ENCODE measurements around the gene IQCC.
A peak's percentile ranks its signal among the peaks of the same experiment; 100 is the strongest.
"Not testable (repeated sequence)": the region's sequence is repeated elsewhere in the genome, so short reads cannot be mapped to it uniquely, and the experiment has no call there.

Gene IQCC

GRCh38 chr1:32205401-32206370 is at the start of gene IQCC:
Gene IQCC, plus strand, starts transcription at chr1:32205671. Its CDS starts 11 bp downstream, at chr1:32205682.
- DNase-seq (ENCODE audit: low read depth in 2 of 3, low spot score in 1 of 3), result peak; percentile 72 to 80 (median 72)

GRCh38 chr1:32159189-32159588 is 46.3 kb upstream of the IQCC start:
- no peak for DNase-seq (ENCODE audit: low read depth in 2 of 3, low spot score in 1 of 3)

- DNase-seq (ENCODE audit: low read depth in 2 of 3, low spot score in 1 of 3), result no peak
These were observed 42.1 kb upstream of the IQCC start for GRCh38 chr1:32163405-32163804.

- not testable (repeated sequence) for DNase-seq (ENCODE audit: low read depth in 2 of 3, low spot score in 1 of 3)
These were observed 39.8 kb upstream of the IQCC start for GRCh38 chr1:32165633-32166032.

- DNase-seq (ENCODE audit: low read depth in 2 of 3, low spot score in 1 of 3), result no peak
These were observed 34.5 kb upstream of the IQCC start for GRCh38 chr1:32170991-32171390.

- DNase-seq (ENCODE audit: low read depth in 2 of 3, low spot score in 1 of 3), result no peak
These were observed 32.7 kb upstream of the IQCC start for GRCh38 chr1:32172621-32173245.

- DNase-seq (ENCODE audit: low read depth in 2 of 3, low spot score in 1 of 3), result no peak
These were observed 26.9 kb upstream of the IQCC start for GRCh38 chr1:32178380-32179192.

- no peak for DNase-seq (ENCODE audit: low read depth in 2 of 3, low spot score in 1 of 3)
These were observed 26.4 kb upstream of the IQCC start for GRCh38 chr1:32179193-32179442.

- peak; percentile 81 to 91 (median 88) for DNase-seq (ENCODE audit: low read depth in 2 of 3, low spot score in 1 of 3)
These were observed 25.9 kb upstream of the IQCC start, which contains the start of gene TXLNA for GRCh38 chr1:32179443-32180185. Gene TXLNA, plus strand, starts transcription at chr1:32179675. Its CDS starts 671 bp downstream, at chr1:32180346.

- no peak for DNase-seq (ENCODE audit: low read depth in 2 of 3, low spot score in 1 of 3)
These were observed 25.0 kb upstream of the IQCC start for GRCh38 chr1:32180186-32181060.

GRCh38 chr1:32181065-32181464 is 24.4 kb upstream of the IQCC start:
- no peak for DNase-seq (ENCODE audit: low read depth in 2 of 3, low spot score in 1 of 3)

GRCh38 chr1:32181563-32181962 is 23.9 kb upstream of the IQCC start:
- no peak for DNase-seq (ENCODE audit: low read depth in 2 of 3, low spot score in 1 of 3)

- no peak for DNase-seq (ENCODE audit: low read depth in 2 of 3, low spot score in 1 of 3)
These were observed 23.4 kb upstream of the IQCC start for GRCh38 chr1:32182060-32182459.

- no peak for DNase-seq (ENCODE audit: low read depth in 2 of 3, low spot score in 1 of 3)
These were observed 20.8 kb upstream of the IQCC start for GRCh38 chr1:32184650-32185049.

GRCh38 chr1:32186077-32186476 is 19.4 kb upstream of the IQCC start:
- no peak for DNase-seq (ENCODE audit: low read depth in 2 of 3, low spot score in 1 of 3)

- DNase-seq (ENCODE audit: low read depth in 2 of 3, low spot score in 1 of 3), result no peak
These were observed 19.0 kb upstream of the IQCC start for GRCh38 chr1:32186491-32186890.

GRCh38 chr1:32187850-32188249 is 17.6 kb upstream of the IQCC start:
- no peak for DNase-seq (ENCODE audit: low read depth in 2 of 3, low spot score in 1 of 3)

- no peak for DNase-seq (ENCODE audit: low read depth in 2 of 3, low spot score in 1 of 3)
These were observed 13.1 kb upstream of the IQCC start for GRCh38 chr1:32192220-32192948.

- no peak for DNase-seq (ENCODE audit: low read depth in 2 of 3, low spot score in 1 of 3)
These were observed 10.5 kb upstream of the IQCC start for GRCh38 chr1:32194984-32195383.

Data from stimulated activated CD4-positive, alpha-beta T cell treated with anti-CD3 and anti-CD28 coated beads, Interleukin-12 subunit alpha, Interleukin-12 subunit beta, amount 100 ng/mL, for 48 hours (primary cell).